OCI-LY1 (cell line): ENCODE data around the gene ELAVL1.

ENCODE experiments used
- CTCF ChIP-seq: fragments of 200-600 bp; sonication (generic), shearing (Covaris generic); IDR thresholded peaks from 2 replicates; pipeline ENCODE4 v1.5.1; 2017; ENCODE audit warnings: mild to moderate bottlenecking, antibody characterized with exemption, low read length, moderate library complexity, mixed read lengths
- EZH2 ChIP-seq: fragments of 200-600 bp; sonication (generic), shearing (Covaris generic); IDR thresholded peaks from 2 replicates; pipeline ENCODE4 v1.8.0; 2017; ENCODE audit warnings: borderline replicate concordance, mixed run types, mild to moderate bottlenecking, antibody characterized with exemption, low read length, moderate library complexity, mixed read lengths

- TF ChIP-seq CTCF (peak; percentile 82), EZH2 (no peak)
These were observed 61.2 kb downstream of the ELAVL1 start for GRCh38 chr19:7944177-7944761.
